CD4-positive, alpha-beta T cell (primary cell): ENCODE results near the gene CNOT2. TPM values are rescaled to one million over a fixed set of nuclear protein-coding genes. Genes with fewer than 3 reads are reported as not detected.
A peak's percentile ranks its signal among the peaks of the same experiment; 100 is the strongest.

Source experiments
- ATAC-seq: fragments of 200-7000 bp; cut with Tn5 transposase; one replicate; pipeline ENCODE4 v1.10.0; 2022; ENCODE audit warnings: mild to moderate bottlenecking; ENCODE audit not compliant: poor library complexity
- CTCF ChIA-PET: fragments of 350-600 bp; sonication (Branson Sonifier 250); formaldehyde crosslinking; loops from one replicate; lab custom pipeline; 2021; ENCODE audit warnings: antibody characterized with exemption, inconsistent platforms; lab: Charles Lee
- POLR2A ChIA-PET: fragments of 350-600 bp; sonication (Branson Sonifier 250); formaldehyde crosslinking; loops from one replicate; lab custom pipeline; 2021; ENCODE audit warnings: antibody characterized with exemption, inconsistent platforms; lab: Charles Lee
- DNase-seq, 14 experiments: peaks; one replicate each; pipeline ENCODE4 v3.0.0-alpha.2; 2013 to 2020; ENCODE audit warnings: mixed read lengths in 2 of 14
- H3K27ac ChIP-seq, 2 donors: one replicate each; pipeline versions ENCODE4 v1.5.1 to v1.7.0; 2013; ENCODE audit warnings: low read length in 2 of 2, low read depth in 1 of 2, mild to moderate bottlenecking in 1 of 2
- H3K27me3 ChIP-seq, 2 experiments: 1 replicate in 1 of 2; 2 replicates in 1 of 2; pipeline versions ENCODE4 v1.6.1 to v1.7.0; 2013; ENCODE audit warnings: low read length in 2 of 2, control low read depth in 1 of 2, mild to moderate bottlenecking in 1 of 2, moderate library complexity in 1 of 2; ENCODE audit not compliant: insufficient read depth in 2 of 2, control insufficient read depth in 1 of 2
- H3K36me3 ChIP-seq: one replicate; pipeline ENCODE4 v1.6.1; 2013; ENCODE audit warnings: low read length, control low read depth; ENCODE audit not compliant: insufficient read depth
- H3K4me1 ChIP-seq: one replicate; pipeline ENCODE4 v1.6.1; 2013; ENCODE audit warnings: low read length, control low read depth; ENCODE audit not compliant: insufficient read depth
- H3K4me3 ChIP-seq: one replicate; pipeline ENCODE4 v1.5.1; 2013; ENCODE audit warnings: mild to moderate bottlenecking, low read length, moderate library complexity
- H3K9me3 ChIP-seq, 2 experiments: 1 replicate in 1 of 2; 2 replicates in 1 of 2; pipeline versions ENCODE4 v1.6.1 to v1.7.0; 2013; ENCODE audit warnings: low read length in 2 of 2, mild to moderate bottlenecking in 2 of 2, control low read depth in 1 of 2, moderate library complexity in 1 of 2; ENCODE audit not compliant: control insufficient read depth in 1 of 2, insufficient read depth in 1 of 2
- H3K27ac Mint-ChIP-seq: one replicate; pipeline ENCODE4 v1.8.0; 2020; ENCODE audit warnings: mixed read lengths
- H3K27me3 Mint-ChIP-seq: one replicate; pipeline ENCODE4 v1.8.0; 2021; ENCODE audit warnings: mixed read lengths
- H3K36me3 Mint-ChIP-seq: one replicate; pipeline ENCODE4 v1.8.0; 2021; ENCODE audit warnings: low read depth, mixed read lengths
- H3K4me1 Mint-ChIP-seq: one replicate; pipeline ENCODE4 v1.8.0; 2021; ENCODE audit warnings: low read depth, mixed read lengths
- H3K4me3 Mint-ChIP-seq: one replicate; pipeline ENCODE4 v1.8.0; 2020; ENCODE audit warnings: mild to moderate bottlenecking, mixed read lengths
- H3K9me3 Mint-ChIP-seq: one replicate; pipeline ENCODE4 v1.8.0; 2020; ENCODE audit warnings: mixed read lengths
- intact Hi-C, 2 experiments: fragments of 100-400 bp; cut with DNase I in 1 of 2; cut with micrococcal nuclease in 1 of 2; formaldehyde crosslinking; loops; one replicate each; pipeline versions ENCODE4 v1.15.1 to v1.9.0; 2023 to 2025; cut with DNase I, micrococcal nuclease
- total RNA-seq, 174 experiments: library from RNA in 2 of 174; stranded (reverse) in 2 of 174; gene quantifications; one replicate each; pipeline ENCODE4 v1.2.3 and lab custom pipeline; 2021 to 2026
- TF ChIP-seq, protein P1 (sequence below): fragments of 200-600 bp; IDR thresholded peaks from one replicate; pipeline ENCODE4 v1.8.0; 2022; ENCODE audit warnings: antibody characterized with exemption, mild to moderate bottlenecking

CNOT2 gene
- total RNA-seq, 2 experiments from 2014 or later: 107 to 121 TPM

- Histone ChIP-seq H3K4me1 (peaks cover 9% of the 10 kb centered on the region), H3K27me3 (no peaks in the 10 kb centered on the region), H3K4me3 (no peak overlapping the region), H3K27ac (no peak overlapping the region), H3K9me3 (no peaks in the 10 kb centered on the region), H3K36me3 (peaks cover 3% of the 10 kb centered on the region)
- H3K27ac Mint-ChIP-seq: peak overlapping the region; percentile 63
- intact Hi-C loops: no loop called here
- TF ChIP-seq, protein P1, sequence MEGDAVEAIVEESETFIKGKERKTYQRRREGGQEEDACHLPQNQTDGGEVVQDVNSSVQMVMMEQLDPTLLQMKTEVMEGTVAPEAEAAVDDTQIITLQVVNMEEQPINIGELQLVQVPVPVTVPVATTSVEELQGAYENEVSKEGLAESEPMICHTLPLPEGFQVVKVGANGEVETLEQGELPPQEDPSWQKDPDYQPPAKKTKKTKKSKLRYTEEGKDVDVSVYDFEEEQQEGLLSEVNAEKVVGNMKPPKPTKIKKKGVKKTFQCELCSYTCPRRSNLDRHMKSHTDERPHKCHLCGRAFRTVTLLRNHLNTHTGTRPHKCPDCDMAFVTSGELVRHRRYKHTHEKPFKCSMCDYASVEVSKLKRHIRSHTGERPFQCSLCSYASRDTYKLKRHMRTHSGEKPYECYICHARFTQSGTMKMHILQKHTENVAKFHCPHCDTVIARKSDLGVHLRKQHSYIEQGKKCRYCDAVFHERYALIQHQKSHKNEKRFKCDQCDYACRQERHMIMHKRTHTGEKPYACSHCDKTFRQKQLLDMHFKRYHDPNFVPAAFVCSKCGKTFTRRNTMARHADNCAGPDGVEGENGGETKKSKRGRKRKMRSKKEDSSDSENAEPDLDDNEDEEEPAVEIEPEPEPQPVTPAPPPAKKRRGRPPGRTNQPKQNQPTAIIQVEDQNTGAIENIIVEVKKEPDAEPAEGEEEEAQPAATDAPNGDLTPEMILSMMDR: no peak
- ChIA-PET CTCF (no interaction called here), POLR2A (interaction anchor here (0.6 kb wide), 1 partner anchor 1598 kb away, joined by 4 read pairs; no protein-coding TSS in a partner anchor)
- no peaks in the 10 kb centered on the region for H3K9me3 Mint-ChIP-seq
- no peak overlapping the region for H3K4me3 Mint-ChIP-seq
- ATAC-seq (no peak), DNase-seq (no peak)
- peaks cover 90% of the 10 kb centered on the region for H3K4me1 Mint-ChIP-seq
- no peaks in the 10 kb centered on the region for H3K27me3 Mint-ChIP-seq
- peaks cover 17% of the 10 kb centered on the region for H3K36me3 Mint-ChIP-seq
Measured at GRCh38 chr12:70251661-70252060, 8.4 kb downstream of the CNOT2 start.

- Histone ChIP-seq H3K9me3 (no peaks in the 10 kb centered on the region), H3K27me3 (no peaks in the 10 kb centered on the region), H3K36me3 (peaks cover 3% of the 10 kb centered on the region), H3K27ac (no peak overlapping the region), H3K4me3 (no peak overlapping the region), H3K4me1 (peaks cover 3% of the 10 kb centered on the region)
- intact Hi-C loops: no loop called here
- ChIA-PET POLR2A (no interaction called here), CTCF (no interaction called here)
- H3K4me1 Mint-ChIP-seq: peaks cover 90% of the 10 kb centered on the region
- no peaks in the 10 kb centered on the region for H3K9me3 Mint-ChIP-seq
- no peaks in the 10 kb centered on the region for H3K27me3 Mint-ChIP-seq
- H3K27ac Mint-ChIP-seq: no peak overlapping the region
- no peak overlapping the region for H3K4me3 Mint-ChIP-seq
- no peak for ATAC-seq
- no peak for DNase-seq
- peaks cover 10% of the 10 kb centered on the region for H3K36me3 Mint-ChIP-seq
- TF ChIP-seq, protein P1: no peak
Measured at GRCh38 chr12:70252832-70253231, 9.6 kb downstream of the CNOT2 start.

GRCh38 chr12:70254225-70254624 lies 11.0 kb downstream of the CNOT2 start:
- H3K9me3 Mint-ChIP-seq: no peaks in the 10 kb centered on the region

More at GRCh38 chr12:70254225-70254624, 11.0 kb downstream of the CNOT2 start:
- H3K27me3 Mint-ChIP-seq: no peaks in the 10 kb centered on the region
- Histone ChIP-seq H3K4me1 (peaks cover 3% of the 10 kb centered on the region), H3K9me3 (no peaks in the 10 kb centered on the region), H3K27me3 (no peaks in the 10 kb centered on the region), H3K36me3 (no peaks in the 10 kb centered on the region), H3K27ac (no peak overlapping the region), H3K4me3 (no peak overlapping the region)
- H3K4me1 Mint-ChIP-seq: peaks cover 89% of the 10 kb centered on the region
- ATAC-seq (no peak), DNase-seq (no peak)
- no peak overlapping the region for H3K27ac Mint-ChIP-seq
- ChIA-PET CTCF (no interaction called here), POLR2A (no interaction called here)
- H3K4me3 Mint-ChIP-seq: no peak overlapping the region
- TF ChIP-seq, protein P1: no peak
- H3K36me3 Mint-ChIP-seq: no peaks in the 10 kb centered on the region
- intact Hi-C loops: no loop called here
